Skeletal muscle cell (primary cell): ENCODE results near the gene ZNF581.

Experiments
- DNase-seq: peaks from one replicate; pipeline ENCODE4 v3.0.0-alpha.2; 2010; ENCODE audit warnings: low read depth
- H3K4me3 ChIP-seq: 2 replicates; pipeline ENCODE4 v1.5.1; 2011; ENCODE audit warnings: low read depth, mild to moderate bottlenecking, control low read depth, low read length, moderate library complexity

Gene ZNF581

GRCh38 chr19:55609326-55609725 is 34.1 kb upstream of the ZNF581 start:
- H3K4me3 ChIP-seq: no peak overlapping the region
- DNase-seq: no peak

GRCh38 chr19:55611300-55611982 is 32.0 kb upstream of the ZNF581 start:
- no peak for DNase-seq

GRCh38 chr19:55611983-55612645 is 31.3 kb upstream of the ZNF581 start:
- H3K4me3 ChIP-seq: no peak overlapping the region
- no peak for DNase-seq

More at GRCh38 chr19:55611300-55611982, 32.0 kb upstream of the ZNF581 start:
- H3K4me3 ChIP-seq: no peak overlapping the region

DNA sequence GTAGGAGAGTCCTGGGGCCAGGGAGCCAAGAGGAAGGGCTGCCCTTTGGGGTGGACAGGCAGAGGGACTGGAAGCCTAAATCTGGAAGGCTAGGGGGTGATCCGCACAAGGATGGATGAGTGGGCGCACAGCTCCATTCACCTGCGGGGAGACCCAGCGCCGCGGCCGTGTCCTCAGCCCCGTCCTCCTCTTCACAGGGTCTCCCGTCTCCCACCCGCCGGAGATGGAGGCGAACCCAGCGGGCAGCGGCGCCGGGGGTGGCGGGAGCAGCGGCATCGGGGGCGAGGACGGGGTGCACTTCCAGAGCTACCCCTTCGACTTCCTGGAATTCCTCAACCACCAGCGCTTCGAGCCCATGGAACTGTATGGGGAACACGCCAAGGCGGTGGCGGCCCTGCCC is 30.1 kb upstream of the ZNF581 start:
- no peak overlapping the region for H3K4me3 ChIP-seq
- no peak for DNase-seq

DNA sequence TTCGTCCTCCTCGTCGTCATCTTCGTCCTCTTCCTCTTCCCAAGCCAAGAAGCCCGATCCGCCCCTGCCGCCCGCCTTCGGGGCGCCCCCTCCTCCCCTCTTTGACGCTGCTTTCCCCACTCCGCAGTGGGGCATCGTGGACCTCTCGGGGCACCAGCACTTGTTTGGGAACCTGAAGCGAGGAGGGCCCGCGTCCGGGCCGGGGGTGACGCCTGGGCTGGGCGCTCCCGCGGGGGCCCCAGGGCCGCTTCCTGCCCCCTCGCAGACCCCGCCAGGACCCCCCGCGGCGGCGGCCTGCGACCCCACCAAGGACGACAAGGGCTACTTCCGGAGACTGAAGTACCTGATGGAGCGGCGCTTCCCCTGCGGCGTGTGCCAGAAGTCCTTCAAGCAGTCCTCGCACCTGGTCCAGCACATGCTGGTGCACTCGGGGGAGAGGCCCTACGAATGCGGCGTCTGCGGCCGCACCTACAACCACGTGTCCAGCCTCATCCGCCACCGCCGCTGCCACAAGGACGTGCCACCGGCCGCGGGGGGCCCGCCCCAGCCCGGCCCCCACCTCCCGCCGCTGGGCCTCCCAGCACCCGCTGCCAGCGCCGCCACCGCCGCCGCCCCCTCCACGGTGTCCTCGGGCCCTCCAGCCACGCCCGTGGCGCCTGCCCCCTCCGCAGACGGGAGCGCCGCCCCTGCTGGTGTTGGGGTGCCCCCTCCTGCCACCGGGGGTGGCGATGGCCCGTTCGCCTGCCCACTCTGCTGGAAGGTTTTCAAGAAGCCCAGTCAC is 29.3 kb upstream of the ZNF581 start:
- no peak for DNase-seq

GRCh38 chr19:55614711-55615542 is 28.5 kb upstream of the ZNF581 start:
- H3K4me3 ChIP-seq: no peak overlapping the region
- no peak for DNase-seq

More for the DNA sequence above, 29.3 kb upstream of the ZNF581 start:
- H3K4me3 ChIP-seq: no peak overlapping the region

GRCh38 chr19:55615543-55616394 is 27.7 kb upstream of the ZNF581 start:
- no peak overlapping the region for H3K4me3 ChIP-seq
- no peak for DNase-seq

GRCh38 chr19:55616395-55616875 is 27.0 kb upstream of the ZNF581 start:
- no peak for DNase-seq
- no peak overlapping the region for H3K4me3 ChIP-seq

- H3K4me3 ChIP-seq: no peak overlapping the region
- DNase-seq: no peak
Measured at GRCh38 chr19:55617426-55617825, 26.0 kb upstream of the ZNF581 start.

DNA sequence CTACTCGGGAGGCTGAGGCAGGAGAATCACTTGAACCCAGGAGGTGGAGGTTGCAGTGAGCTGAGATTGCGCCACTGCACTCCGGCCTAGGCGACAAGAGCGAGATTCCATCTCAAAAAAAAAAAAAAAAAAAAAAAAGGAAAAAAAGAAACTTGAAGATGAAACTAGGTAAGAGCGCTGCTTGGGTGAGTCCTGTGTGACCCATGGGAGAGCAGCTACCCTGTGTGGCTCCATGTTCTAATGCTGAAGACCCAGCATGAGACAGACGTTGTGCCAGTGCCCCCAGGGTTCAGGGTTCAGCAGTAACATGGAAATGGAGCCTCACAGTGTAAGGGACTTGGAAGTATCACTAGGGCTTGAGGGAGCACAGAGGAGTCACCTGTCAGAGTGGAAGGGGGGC is 25.0 kb upstream of the ZNF581 start:
- DNase-seq: no peak
- H3K4me3 ChIP-seq: no peak overlapping the region

GRCh38 chr19:55619286-55619685 is 24.2 kb upstream of the ZNF581 start:
- H3K4me3 ChIP-seq: no peak overlapping the region
- no peak for DNase-seq

DNA sequence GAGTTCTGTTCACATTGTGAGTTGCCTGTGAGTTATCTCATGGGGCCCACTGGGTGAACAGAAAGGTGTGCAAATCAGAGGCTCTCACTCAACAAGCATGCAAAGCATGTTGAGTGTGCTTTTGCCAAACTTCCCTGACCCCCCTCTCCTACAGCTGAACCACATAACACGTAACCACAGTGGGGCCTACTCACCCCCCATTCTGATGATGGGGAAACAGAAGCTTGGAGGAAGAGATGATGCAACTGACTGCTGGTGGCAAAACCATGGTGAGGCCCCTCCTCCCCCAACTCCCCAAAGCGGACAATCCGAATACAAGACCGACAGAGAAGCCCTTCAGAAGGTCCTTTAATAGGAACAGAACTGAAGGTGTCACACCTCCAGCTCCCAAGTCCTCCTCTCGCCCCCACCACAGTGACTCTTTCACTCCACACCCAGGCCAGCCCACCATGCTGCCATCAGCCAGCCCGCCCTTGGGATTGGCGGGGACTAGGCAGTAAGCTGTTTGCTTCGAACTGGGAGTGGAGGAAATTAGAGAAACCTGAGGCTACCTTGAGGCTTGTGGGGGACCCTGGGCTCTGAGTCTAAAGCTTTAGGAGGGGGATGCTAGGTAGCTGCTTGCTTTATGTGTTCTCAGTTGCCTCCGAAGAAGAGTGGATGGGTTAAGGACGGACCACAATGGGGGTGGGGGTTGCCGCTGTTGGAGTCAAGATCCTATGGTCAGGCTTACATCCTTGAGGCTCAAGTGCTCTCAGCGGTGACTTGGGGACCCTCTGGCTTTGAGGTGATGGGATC is 22.8 kb upstream of the ZNF581 start:
- DNase-seq: no peak
- H3K4me3 ChIP-seq: no peak overlapping the region

- no peak overlapping the region for H3K4me3 ChIP-seq
- no peak for DNase-seq
Measured at GRCh38 chr19:55621205-55621672, 22.2 kb upstream of the ZNF581 start.

DNA sequence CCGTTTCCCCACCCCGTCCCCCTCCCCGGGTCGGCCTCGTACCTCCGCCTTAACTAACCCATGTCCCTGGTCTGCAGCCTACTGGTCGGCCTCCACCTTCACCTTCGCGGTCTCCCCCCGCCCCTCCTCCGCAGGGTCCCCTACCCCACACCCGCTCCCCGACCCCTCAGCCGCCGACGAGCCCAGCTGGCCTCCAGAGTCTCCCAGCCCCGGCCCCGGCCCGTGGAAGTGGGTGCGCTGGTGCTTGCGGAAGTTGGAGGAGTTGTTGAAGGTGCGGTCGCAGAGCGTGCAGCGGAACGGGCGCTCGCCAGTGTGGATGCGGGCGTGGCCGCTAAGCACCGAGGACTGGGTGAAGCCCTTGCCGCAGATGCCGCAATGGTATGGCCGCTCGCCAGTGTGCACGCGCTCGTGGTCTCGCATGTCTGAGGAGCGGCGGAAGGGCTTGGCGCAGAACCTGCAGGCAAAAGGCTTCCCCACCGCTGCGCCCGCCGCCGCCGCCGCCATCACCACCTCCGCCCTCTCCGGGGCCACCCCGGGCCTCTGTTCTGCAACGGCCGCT is 21.7 kb upstream of the ZNF581 start:
- H3K4me3 ChIP-seq: no peak overlapping the region
- no peak for DNase-seq

DNA sequence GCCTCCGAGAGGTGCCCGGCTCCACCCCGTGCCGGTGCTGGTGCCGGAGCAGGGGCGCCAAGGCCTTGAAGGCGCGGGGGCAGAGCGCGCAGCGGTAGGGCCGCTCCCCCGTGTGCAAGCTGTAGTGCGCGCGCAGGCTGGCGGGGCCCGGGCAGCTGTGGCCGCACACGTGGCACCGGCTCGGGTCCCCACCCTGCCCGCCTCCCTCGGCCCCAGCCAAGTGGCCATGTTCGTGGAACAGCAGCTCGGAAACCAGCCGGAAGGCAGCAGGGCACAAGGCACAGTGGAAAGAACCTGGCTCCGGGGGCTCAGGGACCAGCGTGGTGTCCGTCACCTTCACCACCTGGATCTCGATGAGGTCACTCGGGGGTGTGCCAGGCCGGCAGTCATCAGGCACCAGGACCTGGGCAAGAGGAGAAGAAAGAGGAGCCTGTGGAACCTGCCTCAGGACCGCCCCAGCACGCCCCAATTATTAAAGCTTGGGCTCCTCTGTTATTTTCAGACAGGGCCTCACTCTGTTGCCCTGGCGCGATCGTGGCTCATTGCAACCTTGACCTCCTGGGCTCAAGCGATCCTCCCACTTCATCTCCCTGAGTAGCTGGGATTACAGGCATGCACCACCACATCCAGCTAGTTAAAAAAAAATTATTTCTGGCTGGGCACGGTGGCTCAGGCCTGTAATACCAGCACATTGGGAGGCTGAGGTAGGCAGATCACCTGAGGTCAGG is 21.0 kb upstream of the ZNF581 start:
- DNase-seq: no peak

DNA sequence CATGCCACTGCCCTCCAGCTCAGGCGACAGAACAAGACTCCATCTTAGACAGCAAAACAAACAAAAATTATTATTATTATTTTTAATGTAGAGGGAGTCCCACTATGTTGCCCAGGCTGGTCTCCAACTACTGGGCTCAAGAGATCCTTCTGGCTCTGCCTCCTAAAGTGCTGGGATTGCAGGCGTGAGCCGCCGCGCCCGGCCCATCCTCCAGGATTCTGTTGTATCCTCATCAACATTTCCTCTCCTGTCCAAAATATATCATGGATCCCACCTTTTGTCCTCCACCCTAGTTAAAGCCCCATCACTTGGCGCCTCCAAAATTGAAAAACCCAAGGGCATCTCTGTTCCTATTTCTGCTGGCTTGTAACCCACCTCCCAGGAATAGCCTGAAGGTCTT is 20.3 kb upstream of the ZNF581 start:
- DNase-seq: no peak
- no peak overlapping the region for H3K4me3 ChIP-seq

More for the DNA sequence above, 21.0 kb upstream of the ZNF581 start:
- H3K4me3 ChIP-seq: no peak overlapping the region

DNA sequence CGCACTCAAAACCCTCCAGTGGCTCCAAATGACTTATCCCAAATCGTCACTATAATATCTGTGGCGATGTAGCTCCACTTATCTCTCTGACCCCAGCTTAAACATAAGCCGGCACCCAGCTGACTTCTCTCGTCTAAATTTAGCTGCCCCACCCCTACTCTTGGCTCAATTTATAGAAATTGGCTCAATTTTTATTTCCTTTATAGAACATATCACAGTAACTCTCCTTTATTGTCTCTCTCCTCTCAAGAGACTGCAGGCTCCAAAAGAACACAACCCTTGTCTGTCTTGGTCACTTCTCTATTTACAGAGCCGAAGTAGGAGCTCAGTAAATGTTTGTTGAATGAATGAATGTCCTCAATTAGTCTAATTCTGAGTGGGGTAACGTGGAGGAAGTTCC is 19.9 kb upstream of the ZNF581 start:
- peak overlapping the region; percentile 34 for H3K4me3 ChIP-seq
- DNase-seq: no peak
